Activated CD8-positive, alpha-beta T cell treated with anti-CD3 and anti-CD28 coated beads, Interleukin-2, amount 10 ng/mL, durations not matched to agents 7 days and 5 days (primary cell): Measurements from ENCODE around the gene DNLZ. TPM values are rescaled to one million over a fixed set of nuclear protein-coding genes. Genes with fewer than 3 reads are reported as not detected.

Experiments used
- ATAC-seq: fragments of 150-1000 bp; cut with Tn5 transposase; one replicate; pipeline ENCODE4 v1.10.0; 2021; ENCODE audit warnings: moderate library complexity
- CTCF ChIA-PET: fragments of 350-600 bp; sonication (Branson Sonifier 250); formaldehyde crosslinking; loops from one replicate; lab custom pipeline; 2021; ENCODE audit warnings: antibody characterized with exemption; lab: Charles Lee
- POLR2A ChIA-PET: fragments of 350-600 bp; sonication (Branson Sonifier 250); formaldehyde crosslinking; loops from one replicate; lab custom pipeline; 2021; ENCODE audit warnings: antibody characterized with exemption; lab: Charles Lee
- DNase-seq: peaks from one replicate; pipeline ENCODE4 v3.0.0-alpha.2; 2020
- H3K27ac Mint-ChIP-seq: one replicate; pipeline ENCODE4 v1.8.0; 2021; ENCODE audit warnings: mild to moderate bottlenecking, mixed read lengths
- H3K27me3 Mint-ChIP-seq: one replicate; pipeline ENCODE4 v1.8.0; 2021; ENCODE audit warnings: low read depth, mixed read lengths
- H3K36me3 Mint-ChIP-seq: one replicate; pipeline ENCODE4 v1.8.0; 2021; ENCODE audit warnings: low read depth, mixed read lengths
- H3K4me1 Mint-ChIP-seq: one replicate; pipeline ENCODE4 v1.8.0; 2021; ENCODE audit warnings: low read depth, mixed read lengths
- H3K4me3 Mint-ChIP-seq: one replicate; pipeline ENCODE4 v1.8.0; 2021; ENCODE audit warnings: mild to moderate bottlenecking, mixed read lengths
- H3K9me3 Mint-ChIP-seq: one replicate; pipeline ENCODE4 v1.8.0; 2022; ENCODE audit warnings: mixed read lengths; ENCODE audit not compliant: insufficient read depth
- total RNA-seq, 2 experiments: library from RNA; stranded (reverse); gene quantifications; one replicate each; pipeline ENCODE4 v1.2.3, GENCODE V29; 2021

Gene DNLZ
- total RNA-seq, 2 experiments from 2014 or later, result 20.4 to 21.6 TPM

- ChIA-PET CTCF (no interaction called here), POLR2A (interaction anchor here (1.5 kb wide), 1 partner anchor 44 kb away, joined by 5 read pairs; no protein-coding TSS in a partner anchor)
- Mint-ChIP-seq H3K27me3 (no peaks in the 10 kb centered on the region), H3K9me3 (no peaks in the 10 kb centered on the region), H3K4me1 (peaks cover 12% of the 10 kb centered on the region), H3K4me3 (no peak overlapping the region), H3K27ac (no peak overlapping the region), H3K36me3 (no peaks in the 10 kb centered on the region)
- DNase-seq, result no peak
- no peak for ATAC-seq
These were observed 1.6 kb upstream of the DNLZ start for GRCh38 chr9:136364942-136365774.

DNA sequence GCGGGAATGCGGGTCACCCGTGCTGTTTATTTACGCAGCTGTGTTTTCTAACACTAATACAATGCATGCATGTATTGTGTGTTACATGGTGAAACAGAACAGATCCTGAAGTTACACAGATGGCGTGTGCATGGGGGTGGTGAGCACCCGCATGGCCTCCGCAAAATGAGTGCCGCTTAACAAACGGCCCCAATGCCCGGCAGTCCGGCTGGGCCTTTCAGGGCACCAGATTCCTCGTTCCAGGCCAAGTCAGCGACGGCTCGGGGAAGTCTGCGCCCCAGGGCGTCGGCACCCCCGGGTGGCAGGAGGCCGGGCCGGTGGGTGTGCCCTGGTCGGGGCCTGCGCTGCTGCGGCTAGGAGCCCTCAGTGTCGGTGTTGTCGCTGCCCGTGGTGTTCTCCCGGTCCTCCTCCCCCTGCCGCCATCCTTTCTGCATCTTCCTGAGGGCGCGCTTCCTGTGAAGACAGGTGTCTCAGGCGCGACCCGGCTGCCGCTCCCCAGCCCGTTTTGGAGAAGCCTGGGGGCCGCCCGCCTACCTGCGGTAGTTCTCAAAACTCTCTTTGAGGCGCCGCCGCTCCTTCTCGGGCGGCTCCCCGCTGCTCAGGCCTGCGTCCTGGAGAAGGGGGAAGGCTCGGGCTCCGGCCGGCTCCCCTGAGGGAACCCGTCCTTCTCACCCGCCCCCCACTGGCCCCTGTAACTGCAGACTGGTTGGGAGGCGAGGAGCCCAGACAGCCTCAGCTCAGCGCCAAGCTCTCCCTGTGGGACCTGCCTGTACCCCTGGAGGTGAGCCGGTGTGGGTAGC is 605 bp upstream of the DNLZ start:
- H3K4me3 Mint-ChIP-seq, result peak overlapping the region; percentile 42
- no peaks in the 10 kb centered on the region for H3K9me3 Mint-ChIP-seq
- ATAC-seq, result no peak
- peaks cover 12% of the 10 kb centered on the region for H3K4me1 Mint-ChIP-seq
- H3K27ac Mint-ChIP-seq, result no peak overlapping the region
- no peak for DNase-seq
- H3K27me3 Mint-ChIP-seq, result no peaks in the 10 kb centered on the region
- POLR2A ChIA-PET, result interaction anchor here (0.6 to 1.7 kb wide), 8 partner anchors 10 to 207 kb away, joined by 3 to 8 read pairs (median 4); partner anchors contain the start of gene INPP5E
- CTCF ChIA-PET, result interaction anchor here (0.6 to 1.6 kb wide), 13 partner anchors 13 to 337 kb away, joined by 3 to 11 read pairs (median 5); partner anchors contain the start of genes ENTR1 and PMPCA
- no peaks in the 10 kb centered on the region for H3K36me3 Mint-ChIP-seq

DNA sequence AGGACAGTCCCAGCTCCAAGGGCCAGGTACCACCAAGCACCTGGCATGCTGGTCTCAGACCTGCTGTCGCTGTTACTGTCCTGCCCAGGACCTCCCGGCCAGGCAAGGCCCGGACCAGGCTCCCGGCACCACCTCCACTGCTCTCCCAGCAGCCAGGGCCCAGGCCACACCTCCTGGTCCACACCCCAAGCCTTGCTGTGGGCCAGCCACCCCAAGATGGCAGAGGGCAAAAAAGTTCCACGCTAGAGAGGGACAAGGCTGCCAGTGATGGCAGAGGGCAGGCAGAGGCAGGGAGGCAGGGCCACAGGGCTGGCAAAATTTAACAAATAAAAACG is 1.1 kb downstream of the DNLZ start:
- peaks cover 12% of the 10 kb centered on the region for H3K4me1 Mint-ChIP-seq
- no peak overlapping the region for H3K27ac Mint-ChIP-seq
- no peaks in the 10 kb centered on the region for H3K9me3 Mint-ChIP-seq
- no peaks in the 10 kb centered on the region for H3K27me3 Mint-ChIP-seq
- CTCF ChIA-PET, result interaction anchor here (0.6 to 1.6 kb wide), 10 partner anchors 15 to 253 kb away, joined by 3 to 11 read pairs (median 5); partner anchors contain the start of genes ENTR1 and PMPCA
- ATAC-seq (no peak), DNase-seq (no peak)
- H3K36me3 Mint-ChIP-seq, result no peaks in the 10 kb centered on the region
- H3K4me3 Mint-ChIP-seq, result no peak overlapping the region
- POLR2A ChIA-PET, result interaction anchor here (0.5 to 1.7 kb wide), 8 partner anchors 8 to 445 kb away, joined by 3 to 8 read pairs (median 4); partner anchors contain the start of genes CARD9 and INPP5E

GRCh38 chr9:136361754-136362449 is 1.6 kb downstream of the DNLZ start:
- Mint-ChIP-seq H3K27ac (no peak overlapping the region), H3K36me3 (no peaks in the 10 kb centered on the region), H3K27me3 (no peaks in the 10 kb centered on the region), H3K4me3 (no peak overlapping the region), H3K4me1 (peaks cover 12% of the 10 kb centered on the region), H3K9me3 (no peaks in the 10 kb centered on the region)
- DNase-seq, result no peak
- no peak for ATAC-seq
- POLR2A ChIA-PET, result interaction anchor here (1.1 kb wide), 1 partner anchor 28 kb away, joined by 4 read pairs; no protein-coding TSS in a partner anchor
- CTCF ChIA-PET, result interaction anchor here (1.5 kb wide), 1 partner anchor 39 kb away, joined by 3 read pairs; no protein-coding TSS in a partner anchor

GRCh38 chr9:136361047-136361753 is 2.3 kb downstream of the DNLZ start:
- no peaks in the 10 kb centered on the region for H3K9me3 Mint-ChIP-seq
- H3K4me3 Mint-ChIP-seq, result no peak overlapping the region
- no peak for ATAC-seq
- no peaks in the 10 kb centered on the region for H3K27me3 Mint-ChIP-seq
- no peaks in the 10 kb centered on the region for H3K36me3 Mint-ChIP-seq
- ChIA-PET CTCF (no interaction called here), POLR2A (no interaction called here)
- H3K4me1 Mint-ChIP-seq, result peaks cover 12% of the 10 kb centered on the region
- DNase-seq, result no peak
- no peak overlapping the region for H3K27ac Mint-ChIP-seq

GRCh38 chr9:136359774-136360718 is 3.5 kb downstream of the DNLZ start:
- H3K36me3 Mint-ChIP-seq, result no peaks in the 10 kb centered on the region
- ATAC-seq (no peak), DNase-seq (no peak)
- no peak overlapping the region for H3K4me3 Mint-ChIP-seq
- CTCF ChIA-PET, result no interaction called here
- POLR2A ChIA-PET, result no interaction called here
- no peaks in the 10 kb centered on the region for H3K9me3 Mint-ChIP-seq
- H3K27ac Mint-ChIP-seq, result no peak overlapping the region
- peaks cover 12% of the 10 kb centered on the region for H3K4me1 Mint-ChIP-seq
- no peaks in the 10 kb centered on the region for H3K27me3 Mint-ChIP-seq

DNA sequence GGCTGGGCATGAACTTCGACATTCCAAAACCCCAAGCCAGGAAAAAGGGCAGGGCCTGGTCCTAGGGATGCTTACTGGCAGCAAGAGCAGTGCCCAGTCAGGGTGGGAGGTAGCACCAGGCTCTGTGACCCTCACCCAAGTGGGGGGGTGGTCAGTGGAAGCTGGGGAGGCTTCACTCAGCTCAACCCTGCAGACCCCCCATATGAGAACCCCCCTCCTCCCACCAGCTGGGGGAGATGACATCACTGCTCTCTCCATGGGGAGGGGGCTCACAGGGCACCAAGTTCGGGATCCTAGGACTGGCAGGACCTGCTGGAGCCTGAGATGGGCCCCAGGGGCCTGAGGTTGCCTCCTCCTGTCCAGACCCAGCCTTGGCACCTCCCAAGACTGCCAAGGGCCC is 4.7 kb downstream of the DNLZ start:
- Mint-ChIP-seq H3K36me3 (no peaks in the 10 kb centered on the region), H3K9me3 (no peaks in the 10 kb centered on the region), H3K4me1 (peaks cover 6% of the 10 kb centered on the region), H3K4me3 (no peak overlapping the region), H3K27ac (no peak overlapping the region), H3K27me3 (no peaks in the 10 kb centered on the region)
- ATAC-seq (no peak), DNase-seq (no peak)
- ChIA-PET POLR2A (no interaction called here), CTCF (no interaction called here)

DNA sequence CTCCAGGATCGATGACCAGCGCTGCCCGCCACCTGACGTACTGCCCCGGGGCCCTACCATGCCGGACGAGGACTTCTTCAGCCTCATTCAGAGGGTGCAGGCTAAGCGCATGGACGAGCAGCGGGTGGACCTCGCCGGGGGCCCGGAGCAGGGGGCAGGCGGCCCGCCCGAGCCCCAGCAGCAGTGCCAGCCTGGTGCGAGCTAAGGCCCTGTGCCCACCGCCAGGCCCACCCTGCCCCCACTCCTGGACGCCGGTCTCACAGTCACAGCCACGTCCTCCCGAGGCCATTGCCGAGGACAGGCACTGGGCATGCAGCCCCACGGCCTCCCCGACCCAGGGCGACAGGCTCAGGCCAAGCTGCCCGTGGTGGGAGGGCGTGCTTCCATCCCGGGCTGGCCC is 5.5 kb downstream of the DNLZ start:
- ChIA-PET POLR2A (no interaction called here), CTCF (no interaction called here)
- H3K36me3 Mint-ChIP-seq, result no peaks in the 10 kb centered on the region
- no peaks in the 10 kb centered on the region for H3K9me3 Mint-ChIP-seq
- no peak overlapping the region for H3K27ac Mint-ChIP-seq
- H3K4me3 Mint-ChIP-seq, result no peak overlapping the region
- no peaks in the 10 kb centered on the region for H3K27me3 Mint-ChIP-seq
- peaks cover 6% of the 10 kb centered on the region for H3K4me1 Mint-ChIP-seq
- ATAC-seq (no peak), DNase-seq (no peak)

GRCh38 chr9:136357202-136357725 is 6.3 kb downstream of the DNLZ start:
- Mint-ChIP-seq H3K9me3 (no peaks in the 10 kb centered on the region), H3K4me3 (no peak overlapping the region), H3K36me3 (no peaks in the 10 kb centered on the region), H3K4me1 (no peaks in the 10 kb centered on the region), H3K27me3 (no peaks in the 10 kb centered on the region), H3K27ac (no peak overlapping the region)
- POLR2A ChIA-PET, result no interaction called here
- no peak for ATAC-seq
- CTCF ChIA-PET, result no interaction called here
- DNase-seq, result no peak
